Stimulated activated CD8-positive, alpha-beta memory T cell treated with anti-CD3 and anti-CD28 coated beads, Interleukin-12 subunit alpha, Interleukin-12 subunit beta, amount 100 ng/mL, for 24 hours (primary cell): Measurements from ENCODE around the gene PPARGC1A.

ENCODE experiments used
- DNase-seq: peaks from one replicate; pipeline ENCODE4 v3.0.0-alpha.2; 2020; ENCODE audit errors: extremely low read depth

Gene PPARGC1A

GRCh38 chr4:23878912-23879732 lies 10.7 kb downstream of the PPARGC1A start:
- DNase-seq, result no peak

- DNase-seq, result no peak
Observed at GRCh38 chr4:23878246-23878891, 11.5 kb downstream of the PPARGC1A start.

- DNase-seq, result no peak
Observed at GRCh38 chr4:23877758-23878229, 12.1 kb downstream of the PPARGC1A start.

- no peak for DNase-seq
Observed at GRCh38 chr4:23876418-23877089, 13.3 kb downstream of the PPARGC1A start.

- no peak for DNase-seq
Observed at GRCh38 chr4:23875317-23875716, 14.5 kb downstream of the PPARGC1A start.

GRCh38 chr4:23874536-23874901 lies 15.3 kb downstream of the PPARGC1A start:
- no peak for DNase-seq

GRCh38 chr4:23873717-23874535 lies 15.9 kb downstream of the PPARGC1A start:
- DNase-seq, result no peak

- no peak for DNase-seq
Observed at GRCh38 chr4:23871426-23871825, 18.4 kb downstream of the PPARGC1A start.

- DNase-seq, result no peak
Observed at GRCh38 chr4:23866450-23867075, 23.3 kb downstream of the PPARGC1A start.

- no peak for DNase-seq
Observed at GRCh38 chr4:23861897-23862296, 27.9 kb downstream of the PPARGC1A start.

GRCh38 chr4:23860919-23861318 lies 28.9 kb downstream of the PPARGC1A start:
- DNase-seq, result no peak

GRCh38 chr4:23857367-23857959 lies 32.4 kb downstream of the PPARGC1A start:
- no peak for DNase-seq

- no peak for DNase-seq
Observed at GRCh38 chr4:23856630-23857029, 33.2 kb downstream of the PPARGC1A start.

GRCh38 chr4:23855912-23856605 lies 33.8 kb downstream of the PPARGC1A start:
- no peak for DNase-seq

- DNase-seq, result no peak
Observed at GRCh38 chr4:23853986-23854660, 35.7 kb downstream of the PPARGC1A start.

GRCh38 chr4:23851464-23851863 lies 38.4 kb downstream of the PPARGC1A start:
- DNase-seq, result no peak

- no peak for DNase-seq
Observed at GRCh38 chr4:23847158-23847557, 42.7 kb downstream of the PPARGC1A start.

GRCh38 chr4:23844961-23845360 lies 44.9 kb downstream of the PPARGC1A start:
- no peak for DNase-seq

GRCh38 chr4:23839279-23839678 lies 50.6 kb downstream of the PPARGC1A start:
- no peak for DNase-seq

- DNase-seq, result no peak
Observed at GRCh38 chr4:23838607-23839006, 51.2 kb downstream of the PPARGC1A start.
